ENCODE results near the gene MED12L.
A peak's percentile ranks its signal among the peaks of the same experiment; 100 is the strongest.

The MED12L gene

GRCh38 chr3:151434151-151434890 is 348.9 kb downstream of the MED12L start:
- peak; percentile 59 for DNase-seq

DNA sequence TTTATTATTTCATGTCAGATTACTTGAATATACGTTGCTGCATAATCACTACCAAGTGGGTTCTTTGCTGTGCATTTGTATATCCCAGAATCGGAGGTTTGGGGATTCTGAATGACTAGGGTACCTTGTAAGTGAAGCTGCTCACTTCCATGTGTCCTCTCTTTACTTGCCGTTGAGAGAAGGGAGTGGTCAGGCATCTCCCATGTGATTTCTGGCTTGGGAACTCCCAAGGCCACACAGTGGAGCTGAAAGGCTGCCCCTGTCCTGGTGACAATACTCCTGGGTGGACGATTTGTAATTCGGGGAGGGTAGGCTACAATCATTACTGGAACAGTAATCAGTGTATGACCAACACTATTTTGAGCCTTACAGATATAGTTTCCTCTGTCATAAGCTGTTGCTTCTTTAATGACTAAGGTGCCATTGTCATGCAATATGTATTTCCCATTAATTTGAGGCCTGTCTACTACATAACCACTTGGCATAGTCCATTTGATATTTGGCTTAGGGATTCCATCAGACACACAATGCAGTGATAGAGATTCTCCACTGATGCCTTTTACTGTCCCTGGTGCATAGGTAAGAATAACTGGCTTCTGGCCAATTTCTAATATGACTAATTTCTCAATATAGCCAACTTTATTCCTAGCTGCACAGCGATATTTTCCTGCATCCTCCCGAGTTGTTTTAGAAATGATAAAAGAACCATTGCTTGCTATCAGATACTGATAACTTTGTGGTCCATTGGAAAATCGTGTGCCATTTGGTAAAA is 351.4 kb downstream of the MED12L start:
- DNase-seq: no peak

- DNase-seq: no peak
Measured at GRCh38 chr3:151437906-151438305, 352.4 kb downstream of the MED12L start.

GRCh38 chr3:151439652-151440125 is 354.2 kb downstream of the MED12L start:
- DNase-seq: peak; percentile 54

DNA sequence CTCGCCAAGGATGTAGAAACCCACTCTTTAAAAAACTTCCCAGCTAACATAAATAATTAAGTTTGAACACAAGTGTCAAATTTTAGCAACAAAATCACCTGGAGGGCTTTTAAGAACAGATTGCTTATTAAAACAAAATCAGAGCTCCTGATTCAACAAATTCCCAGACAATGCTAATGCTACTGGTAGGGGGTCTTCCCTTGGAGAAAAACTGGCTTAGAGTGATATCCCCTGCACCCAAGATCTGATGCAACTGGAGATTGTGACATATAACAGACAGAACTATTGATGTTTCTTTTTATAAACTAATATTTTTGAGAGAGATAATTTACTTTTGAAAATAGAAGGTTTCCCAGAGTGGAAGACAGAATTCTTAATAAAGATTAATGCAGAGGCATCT is 355.5 kb downstream of the MED12L start:
- no peak for DNase-seq

DNA sequence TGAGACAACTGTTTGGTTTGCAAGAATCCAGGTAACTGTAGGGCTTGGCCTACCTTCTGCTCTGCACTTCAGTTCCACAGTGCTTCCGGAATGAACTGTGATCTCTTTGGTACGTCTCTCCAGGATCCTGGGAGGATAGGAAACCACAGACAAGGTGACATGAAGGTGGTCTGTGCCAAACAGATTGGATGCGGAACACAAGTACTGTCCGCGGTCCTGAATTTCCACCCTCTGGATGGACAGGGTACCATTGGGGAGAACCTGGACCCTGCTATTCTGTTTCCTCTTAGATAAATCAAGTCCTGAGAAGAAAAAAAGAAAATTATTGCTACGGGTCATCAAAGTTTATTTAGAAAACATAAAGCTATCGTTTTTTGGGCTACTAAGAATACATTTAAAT is 358.1 kb downstream of the MED12L start:
- DNase-seq: no peak

DNA sequence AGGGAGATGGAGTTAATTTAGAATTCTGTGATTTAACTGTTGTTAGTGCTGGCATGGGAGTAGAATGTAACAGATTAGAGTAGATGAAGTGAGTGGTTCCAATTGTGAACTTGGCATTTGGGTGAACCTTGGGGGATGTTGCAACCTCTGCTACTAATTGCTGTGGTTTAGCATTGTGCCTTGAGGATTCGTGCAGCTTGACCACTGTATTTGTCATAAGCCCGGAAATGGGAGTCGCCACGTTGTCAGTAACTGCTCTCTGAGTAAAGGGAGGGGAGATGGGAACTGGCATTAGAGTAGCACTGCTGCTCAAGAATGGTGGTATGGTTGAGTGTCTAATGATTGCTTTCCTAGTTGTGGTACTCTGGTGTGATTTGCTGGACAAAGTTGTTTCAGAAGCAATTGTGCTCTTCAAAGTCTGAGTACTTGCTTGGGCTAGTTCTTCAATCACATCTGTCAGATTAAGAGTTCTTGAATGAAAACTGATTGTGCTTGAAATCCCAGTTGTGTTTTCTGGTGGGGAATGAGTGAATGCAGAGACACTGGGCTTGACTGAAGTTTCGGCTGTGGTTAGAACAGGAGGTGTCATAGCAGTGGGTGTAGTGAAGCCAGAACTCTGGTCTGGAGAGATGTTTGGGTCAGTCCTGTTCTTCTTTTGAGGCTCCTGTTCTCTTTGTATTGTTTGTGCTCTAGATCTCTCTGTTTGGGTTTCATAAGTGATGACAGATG is 360.0 kb downstream of the MED12L start:
- DNase-seq: no peak

DNA sequence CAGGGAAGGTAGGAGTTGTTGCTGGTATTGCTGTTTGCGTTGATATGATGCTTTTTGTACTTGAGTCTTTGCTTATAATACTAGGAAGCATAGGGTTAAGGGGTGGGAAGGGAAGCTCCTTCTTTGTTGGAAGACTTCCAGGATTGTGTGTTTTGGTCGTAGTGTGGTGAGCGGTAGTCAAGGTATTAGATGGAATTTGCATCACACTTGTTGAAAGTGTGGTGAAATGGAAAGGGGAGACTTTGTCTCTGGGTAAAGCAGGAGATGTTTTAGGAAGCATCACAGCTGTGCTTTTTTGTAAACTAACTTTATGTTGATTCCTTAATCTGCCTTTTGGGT is 360.5 kb downstream of the MED12L start:
- DNase-seq: no peak

- DNase-seq: no peak
Measured at GRCh38 chr3:151452368-151452767, 366.9 kb downstream of the MED12L start.

GRCh38 chr3:151452841-151453240 is 367.4 kb downstream of the MED12L start:
- no peak for DNase-seq

- DNase-seq: no peak
Measured at GRCh38 chr3:151456065-151456464, 370.6 kb downstream of the MED12L start.

DNA sequence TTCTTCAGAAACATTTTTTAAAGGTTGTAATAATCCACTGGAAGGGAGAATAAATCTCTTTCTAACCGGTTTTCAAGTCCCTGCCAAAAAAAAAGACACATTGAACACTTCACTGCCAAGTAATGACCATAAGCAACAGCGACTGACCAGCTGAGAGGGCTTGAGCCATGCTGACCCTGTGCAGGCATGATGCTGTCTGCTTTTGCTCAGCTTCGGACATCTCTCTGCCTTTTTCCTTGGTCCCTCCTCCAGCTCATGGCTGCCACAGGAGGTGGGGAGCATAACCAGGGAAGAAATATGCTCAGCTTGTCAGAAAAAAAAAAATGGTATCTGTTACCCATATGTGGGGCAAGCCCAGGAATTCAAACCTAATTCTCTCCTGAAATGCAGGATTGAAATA is 373.9 kb downstream of the MED12L start:
- no peak for DNase-seq

DNA sequence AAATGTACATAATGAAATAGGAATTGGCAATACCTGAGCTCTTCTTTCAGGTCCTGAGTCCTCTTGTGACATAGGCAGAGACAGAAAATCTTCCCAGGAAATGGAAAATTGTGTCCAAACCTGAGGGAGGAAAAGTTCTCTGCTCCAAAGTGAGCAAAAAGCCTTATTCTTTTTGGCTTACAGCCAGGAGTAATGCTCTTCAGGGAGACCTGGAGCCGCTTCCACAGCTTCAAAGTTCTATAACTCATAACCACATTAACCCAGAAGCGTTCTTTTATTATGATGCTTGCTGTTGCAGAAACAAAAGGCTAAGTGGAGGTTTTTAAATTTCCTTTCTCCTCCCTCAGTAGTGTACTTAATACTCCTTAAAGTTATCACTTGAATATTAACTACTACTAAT is 374.8 kb downstream of the MED12L start:
- no peak for DNase-seq

- no peak for DNase-seq
Measured at GRCh38 chr3:151460774-151461450, 375.4 kb downstream of the MED12L start, which contains the start of gene IGSF10. Gene IGSF10 (minus strand): TSS chr3:151461061. CDS start chr3:151458709, 2,352 bp downstream.

GRCh38 chr3:151462278-151462780 is 376.9 kb downstream of the MED12L start:
- DNase-seq: no peak

DNA sequence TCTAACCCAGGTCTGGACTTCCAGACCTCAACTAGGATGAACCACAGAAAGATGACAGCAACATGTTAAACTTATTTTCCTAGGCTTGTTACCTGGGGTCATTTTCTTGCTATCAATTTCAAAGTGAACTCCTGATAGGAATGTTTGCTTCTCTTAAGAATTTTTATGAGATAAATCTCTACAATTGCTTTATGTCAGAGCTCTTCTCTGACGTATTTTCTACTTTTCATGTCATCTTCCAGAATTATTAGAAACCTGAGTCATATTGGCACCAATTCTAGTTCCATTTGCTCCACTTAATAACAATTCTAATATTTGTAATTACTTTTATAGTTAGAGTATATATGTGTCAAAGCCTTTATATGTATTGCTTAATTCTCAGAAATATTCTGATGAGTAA is 377.5 kb downstream of the MED12L start:
- no peak for DNase-seq

DNA sequence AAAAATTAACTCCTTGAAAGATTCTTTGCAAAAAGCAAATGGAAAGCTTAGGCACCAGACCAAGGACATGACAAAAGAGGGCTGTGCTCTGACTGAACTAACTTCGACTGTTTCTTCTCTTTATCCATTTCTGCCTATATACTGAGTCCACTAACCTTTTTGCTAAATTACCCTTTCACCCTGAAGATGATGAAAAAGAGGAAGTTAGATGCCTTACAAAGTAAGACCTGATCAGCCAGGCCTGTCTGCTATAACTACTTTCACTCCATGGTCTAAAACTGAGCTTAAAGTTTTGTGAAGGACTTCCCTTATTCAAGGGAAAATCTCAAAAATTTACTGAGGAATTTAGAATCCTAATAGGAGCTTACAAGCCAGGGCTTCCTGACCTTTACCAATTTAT is 381.6 kb downstream of the MED12L start:
- no peak for DNase-seq

GRCh38 chr3:151468284-151468917 is 382.9 kb downstream of the MED12L start:
- peak; percentile 44 for DNase-seq

GRCh38 chr3:151476344-151477018 is 391.0 kb downstream of the MED12L start:
- DNase-seq: no peak

- DNase-seq: no peak
Measured at GRCh38 chr3:151477591-151478334, 392.3 kb downstream of the MED12L start.

DNA sequence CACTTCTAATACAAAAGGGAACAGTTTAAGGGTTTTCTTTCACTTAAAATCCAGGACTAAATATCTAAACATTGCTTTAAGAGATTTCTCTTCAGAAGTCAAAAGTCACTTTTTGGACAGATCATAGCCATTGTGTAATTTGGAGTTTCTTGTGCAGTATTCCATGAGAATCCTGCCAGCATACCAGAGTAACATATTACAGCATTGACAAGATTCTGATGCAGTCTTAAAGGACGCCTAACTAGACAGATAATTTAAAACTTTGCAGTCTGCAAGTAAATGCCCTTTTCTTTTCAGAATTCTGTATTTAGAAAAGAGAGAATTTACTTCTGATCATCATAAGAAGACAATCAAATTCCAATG is 392.9 kb downstream of the MED12L start:
- DNase-seq: no peak

All from amniotic stem cell (primary cell).